K562 (cell line): ENCODE data around the gene RUNX1. TPM values are rescaled to one million over a fixed set of nuclear protein-coding genes. Genes with fewer than 3 reads are reported as not detected.

ENCODE experiments used
- CREB1 ChIP-seq, 2 experiments: sonication (generic) in 1 of 2; formaldehyde crosslinking in 1 of 2; IDR thresholded peaks; 2 replicates each; pipeline versions ENCODE4 v1.6.1 to v1.8.0; 2012 to 2022; ENCODE audit warnings: inconsistent platforms in 1 of 2, mild to moderate bottlenecking in 1 of 2, missing genetic modification reagents in 1 of 2, moderate library complexity in 1 of 2
- KAT8 ChIP-seq: fragments of 450-650 bp; IDR thresholded peaks from 2 replicates; pipeline ENCODE4 v1.6.1; 2016; ENCODE audit warnings: low read depth, mild to moderate bottlenecking
- MEIS2 ChIP-seq: fragments of 450-650 bp; IDR thresholded peaks from 2 replicates; pipeline ENCODE4 v1.6.1; 2014; ENCODE audit warnings: mild to moderate bottlenecking; ENCODE audit not compliant: partially characterized antibody
- POLR2B ChIP-seq: fragments of 450-650 bp; IDR thresholded peaks from 2 replicates; pipeline ENCODE4 v1.6.1; 2018; ENCODE audit warnings: low read depth; ENCODE audit not compliant: partially characterized antibody
- RNF2 ChIP-seq: sonication (generic); IDR thresholded peaks from 2 replicates; pipeline ENCODE4 v1.6.1; 2016
- SRF ChIP-seq, 2 experiments: fragments of 250-450, 450-650 bp in 1 of 2; sonication (Bioruptor Pico) in 1 of 2; sonication (generic) in 1 of 2; formaldehyde crosslinking; IDR thresholded peaks; 2 replicates each; pipeline versions ENCODE4 v1.5.0 to v1.5.1; 2020 to 2022; ENCODE audit warnings: mild to moderate bottlenecking in 1 of 2, missing genetic modification reagents in 1 of 2
- ZNF431 ChIP-seq: sonication (generic); formaldehyde crosslinking; IDR thresholded peaks from 2 replicates; pipeline ENCODE4 v1.8.0; 2022; ENCODE audit warnings: mild to moderate bottlenecking, missing genetic modification reagents
- polyA plus RNA-seq, 8 experiments: library from polyadenylated mRNA; depleted of rRNA in 4 of 8; stranded (reverse) in 5 of 8; unstranded in 3 of 8; fragments of >200 nt; fragmentation: Nextera tagmentation in 2 of 8; fragmentation: Illumina TruSeq in 1 of 8; extraction: Ambion mirVana in 2 of 8; extraction: Trizol in 1 of 8; gene quantifications; 2 replicates each; pipeline versions ENCODE4 v1.2.1 to v1.2.3, GENCODE V29; 2011 to 2014; ENCODE audit warnings: inconsistent platforms in 1 of 8, missing spikeins in 1 of 8
- total RNA-seq, 7 experiments: library from RNA; depleted of rRNA in 6 of 7; stranded (reverse); fragments of >200 nt in 6 of 7; fragmentation: Illumina TruSeq in 2 of 7; extraction: Trizol in 2 of 7; gene quantifications; 2 replicates each; pipeline versions ENCODE4 v1.2.1 to v1.2.3, GENCODE V29; 2011 to 2021; ENCODE audit warnings: low replicate concordance in 1 of 7
- TF ChIP-seq, protein P1 (sequence below): fragments of 450-650 bp; IDR thresholded peaks from 2 replicates; pipeline ENCODE4 v1.6.1; 2016
- TF ChIP-seq, protein P2 (sequence below): fragments of 250-450 bp; sonication (Bioruptor Pico); IDR thresholded peaks from 2 replicates; pipeline ENCODE4 v1.5.0; 2020; ENCODE audit warnings: mild to moderate bottlenecking
- TF ChIP-seq, protein P3 (sequence below), 2 experiments: fragments of 450-650 bp; IDR thresholded peaks; 2 replicates each; pipeline ENCODE4 v1.6.1; 2018; ENCODE audit warnings: mild to moderate bottlenecking in 2 of 2, low read depth in 1 of 2; ENCODE audit not compliant: partially characterized antibody in 2 of 2
- TF ChIP-seq, protein P4 (sequence below): fragments of 450-650 bp; IDR thresholded peaks from 2 replicates; pipeline ENCODE4 v1.6.1; 2014; ENCODE audit warnings: low read depth, mild to moderate bottlenecking, moderate library complexity, borderline replicate concordance

RUNX1 gene
- total and polyA plus RNA-seq, 9 of the 15 experiments (the other 6 are each of a cell fraction or from before 2014, with no cell fraction given) = 2.2 to 68.6 (median 17.8) TPM

DNA sequence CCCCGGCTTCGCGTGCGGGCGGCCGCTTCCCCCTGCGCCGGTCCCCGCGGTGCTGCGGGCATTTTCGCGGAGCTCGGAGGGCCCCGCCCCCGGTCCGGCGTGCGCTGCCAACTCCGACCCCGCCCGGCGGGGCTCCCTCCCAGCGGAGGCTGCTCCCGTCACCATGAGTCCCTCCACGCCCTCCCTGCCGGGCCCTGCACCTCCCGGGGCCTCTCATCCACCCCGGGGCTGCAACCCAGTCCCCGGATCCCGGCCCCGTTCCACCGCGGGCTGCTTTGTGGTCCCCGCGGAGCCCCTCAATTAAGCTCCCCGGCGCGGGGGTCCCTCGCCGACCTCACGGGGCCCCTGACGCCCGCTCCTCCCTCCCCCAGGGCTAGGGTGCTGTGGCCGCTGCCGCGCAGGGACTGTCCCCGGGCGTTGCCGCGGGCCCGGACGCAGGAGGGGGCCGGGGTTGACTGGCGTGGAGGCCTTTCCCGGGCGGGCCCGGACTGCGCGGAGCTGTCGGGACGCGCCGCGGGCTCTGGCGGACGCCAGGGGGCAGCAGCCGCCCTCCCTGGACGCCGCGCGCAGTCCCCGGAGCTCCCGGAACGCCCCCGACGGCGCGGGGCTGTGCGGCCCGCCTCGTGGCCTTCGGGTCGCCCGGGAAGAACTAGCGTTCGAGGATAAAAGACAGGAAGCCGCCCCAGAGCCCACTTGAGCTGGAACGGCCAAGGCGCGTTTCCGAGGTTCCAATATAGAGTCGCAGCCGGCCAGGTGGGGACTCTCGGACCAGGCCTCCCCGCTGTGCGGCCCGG, 159.2 kb downstream of the RUNX1 start (continued):
- TF ChIP-seq KAT8 (no peak), RNF2 (peak; percentile 56; the same call in 1 of the 2 replicates), SRF (CRISPR knock-in tag; IDR thresholded peaks at IDR 0.05) (0 out of 4 replicates have a peak, but pooled peaks of 1 of the 2 experiments have one; percentile 0), POLR2B (peak; percentile 51), CREB1 (IDR thresholded peaks at IDR 0.05) (no peak), CREB1 (CRISPR knock-in tag; IDR thresholded peaks at IDR 0.05) (peak; percentile 56; the same call in 1 of the 2 replicates), ZNF431 (no peak; the same call in 1 of the 2 replicates), MEIS2 (peak; percentile 16)
- TF ChIP-seq, protein P1, sequence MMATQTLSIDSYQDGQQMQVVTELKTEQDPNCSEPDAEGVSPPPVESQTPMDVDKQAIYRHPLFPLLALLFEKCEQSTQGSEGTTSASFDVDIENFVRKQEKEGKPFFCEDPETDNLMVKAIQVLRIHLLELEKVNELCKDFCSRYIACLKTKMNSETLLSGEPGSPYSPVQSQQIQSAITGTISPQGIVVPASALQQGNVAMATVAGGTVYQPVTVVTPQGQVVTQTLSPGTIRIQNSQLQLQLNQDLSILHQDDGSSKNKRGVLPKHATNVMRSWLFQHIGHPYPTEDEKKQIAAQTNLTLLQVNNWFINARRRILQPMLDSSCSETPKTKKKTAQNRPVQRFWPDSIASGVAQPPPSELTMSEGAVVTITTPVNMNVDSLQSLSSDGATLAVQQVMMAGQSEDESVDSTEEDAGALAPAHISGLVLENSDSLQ = peak; percentile 70
- TF ChIP-seq, protein P2, sequence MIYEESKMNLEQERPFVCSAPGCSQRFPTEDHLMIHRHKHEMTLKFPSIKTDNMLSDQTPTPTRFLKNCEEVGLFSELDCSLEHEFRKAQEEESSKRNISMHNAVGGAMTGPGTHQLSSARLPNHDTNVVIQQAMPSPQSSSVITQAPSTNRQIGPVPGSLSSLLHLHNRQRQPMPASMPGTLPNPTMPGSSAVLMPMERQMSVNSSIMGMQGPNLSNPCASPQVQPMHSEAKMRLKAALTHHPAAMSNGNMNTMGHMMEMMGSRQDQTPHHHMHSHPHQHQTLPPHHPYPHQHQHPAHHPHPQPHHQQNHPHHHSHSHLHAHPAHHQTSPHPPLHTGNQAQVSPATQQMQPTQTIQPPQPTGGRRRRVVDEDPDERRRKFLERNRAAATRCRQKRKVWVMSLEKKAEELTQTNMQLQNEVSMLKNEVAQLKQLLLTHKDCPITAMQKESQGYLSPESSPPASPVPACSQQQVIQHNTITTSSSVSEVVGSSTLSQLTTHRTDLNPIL (CRISPR knock-in tag) = 0 out of 2 replicates have a peak, but pooled peaks have one; percentile 49
- TF ChIP-seq, protein P3, sequence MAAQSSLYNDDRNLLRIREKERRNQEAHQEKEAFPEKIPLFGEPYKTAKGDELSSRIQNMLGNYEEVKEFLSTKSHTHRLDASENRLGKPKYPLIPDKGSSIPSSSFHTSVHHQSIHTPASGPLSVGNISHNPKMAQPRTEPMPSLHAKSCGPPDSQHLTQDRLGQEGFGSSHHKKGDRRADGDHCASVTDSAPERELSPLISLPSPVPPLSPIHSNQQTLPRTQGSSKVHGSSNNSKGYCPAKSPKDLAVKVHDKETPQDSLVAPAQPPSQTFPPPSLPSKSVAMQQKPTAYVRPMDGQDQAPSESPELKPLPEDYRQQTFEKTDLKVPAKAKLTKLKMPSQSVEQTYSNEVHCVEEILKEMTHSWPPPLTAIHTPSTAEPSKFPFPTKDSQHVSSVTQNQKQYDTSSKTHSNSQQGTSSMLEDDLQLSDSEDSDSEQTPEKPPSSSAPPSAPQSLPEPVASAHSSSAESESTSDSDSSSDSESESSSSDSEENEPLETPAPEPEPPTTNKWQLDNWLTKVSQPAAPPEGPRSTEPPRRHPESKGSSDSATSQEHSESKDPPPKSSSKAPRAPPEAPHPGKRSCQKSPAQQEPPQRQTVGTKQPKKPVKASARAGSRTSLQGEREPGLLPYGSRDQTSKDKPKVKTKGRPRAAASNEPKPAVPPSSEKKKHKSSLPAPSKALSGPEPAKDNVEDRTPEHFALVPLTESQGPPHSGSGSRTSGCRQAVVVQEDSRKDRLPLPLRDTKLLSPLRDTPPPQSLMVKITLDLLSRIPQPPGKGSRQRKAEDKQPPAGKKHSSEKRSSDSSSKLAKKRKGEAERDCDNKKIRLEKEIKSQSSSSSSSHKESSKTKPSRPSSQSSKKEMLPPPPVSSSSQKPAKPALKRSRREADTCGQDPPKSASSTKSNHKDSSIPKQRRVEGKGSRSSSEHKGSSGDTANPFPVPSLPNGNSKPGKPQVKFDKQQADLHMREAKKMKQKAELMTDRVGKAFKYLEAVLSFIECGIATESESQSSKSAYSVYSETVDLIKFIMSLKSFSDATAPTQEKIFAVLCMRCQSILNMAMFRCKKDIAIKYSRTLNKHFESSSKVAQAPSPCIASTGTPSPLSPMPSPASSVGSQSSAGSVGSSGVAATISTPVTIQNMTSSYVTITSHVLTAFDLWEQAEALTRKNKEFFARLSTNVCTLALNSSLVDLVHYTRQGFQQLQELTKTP (IDR thresholded peaks at IDR 0.05; ENCODE audit: low read depth in 1 of 2, partially characterized antibody in 2 of 2) = no peak
- TF ChIP-seq, protein P4, sequence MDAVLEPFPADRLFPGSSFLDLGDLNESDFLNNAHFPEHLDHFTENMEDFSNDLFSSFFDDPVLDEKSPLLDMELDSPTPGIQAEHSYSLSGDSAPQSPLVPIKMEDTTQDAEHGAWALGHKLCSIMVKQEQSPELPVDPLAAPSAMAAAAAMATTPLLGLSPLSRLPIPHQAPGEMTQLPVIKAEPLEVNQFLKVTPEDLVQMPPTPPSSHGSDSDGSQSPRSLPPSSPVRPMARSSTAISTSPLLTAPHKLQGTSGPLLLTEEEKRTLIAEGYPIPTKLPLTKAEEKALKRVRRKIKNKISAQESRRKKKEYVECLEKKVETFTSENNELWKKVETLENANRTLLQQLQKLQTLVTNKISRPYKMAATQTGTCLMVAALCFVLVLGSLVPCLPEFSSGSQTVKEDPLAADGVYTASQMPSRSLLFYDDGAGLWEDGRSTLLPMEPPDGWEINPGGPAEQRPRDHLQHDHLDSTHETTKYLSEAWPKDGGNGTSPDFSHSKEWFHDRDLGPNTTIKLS = peak; percentile 77; the same call in 1 of the 2 replicates
